Measurements from ENCODE around the gene SPAG9.

GRCh38 chr17:51121620-51122472 lies 1.2 kb upstream of the SPAG9 start:
- TF ChIP-seq SP1 (IDR thresholded peaks at IDR 0.05): no peak
- no peak for TF ChIP-seq FOXA1 (IDR thresholded peaks at IDR 0.05)
- TF ChIP-seq L3MBTL2 (conservative IDR thresholded peaks at IDR 0.05): peak; percentile 66
- no peak for TF ChIP-seq SUZ12 (IDR thresholded peaks at IDR 0.05)
- TF ChIP-seq, protein P1, sequence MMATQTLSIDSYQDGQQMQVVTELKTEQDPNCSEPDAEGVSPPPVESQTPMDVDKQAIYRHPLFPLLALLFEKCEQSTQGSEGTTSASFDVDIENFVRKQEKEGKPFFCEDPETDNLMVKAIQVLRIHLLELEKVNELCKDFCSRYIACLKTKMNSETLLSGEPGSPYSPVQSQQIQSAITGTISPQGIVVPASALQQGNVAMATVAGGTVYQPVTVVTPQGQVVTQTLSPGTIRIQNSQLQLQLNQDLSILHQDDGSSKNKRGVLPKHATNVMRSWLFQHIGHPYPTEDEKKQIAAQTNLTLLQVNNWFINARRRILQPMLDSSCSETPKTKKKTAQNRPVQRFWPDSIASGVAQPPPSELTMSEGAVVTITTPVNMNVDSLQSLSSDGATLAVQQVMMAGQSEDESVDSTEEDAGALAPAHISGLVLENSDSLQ (IDR thresholded peaks at IDR 0.05): peak; percentile 57; the same call in 1 of the 2 replicates

All from HEK293T (cell line).